Sciatic nerve (tissue), 2 donors: Measurements from ENCODE around the gene PKNOX2. TPM values are rescaled to one million over a fixed set of nuclear protein-coding genes. Genes with fewer than 3 reads are reported as not detected.
"Not testable (repeated sequence)": the region's sequence is repeated elsewhere in the genome, so short reads cannot be mapped to it uniquely, and the experiment has no call there.

Experiments
- ATAC-seq: fragments of 200-7000 bp; cut with Tn5 transposase; one replicate; pipeline ENCODE4 v1.9.1; 2020; ENCODE audit warnings: mild to moderate bottlenecking, moderate library complexity
- DNase-seq: peaks from one replicate; pipeline ENCODE4 v3.0.0-alpha.2; 2020; ENCODE audit warnings: low spot score
- intact Hi-C: fragments of 100-400 bp; cut with DNase I; formaldehyde crosslinking; loops from one replicate; pipeline ENCODE4 v1.14.2; 2022
- total RNA-seq: library from RNA; stranded (reverse); fragmentation: NEBNext Ultra II Directional; extraction: Animal tissue kit (Norgen Biotek cat#: 25700); gene quantifications from one replicate; pipeline ENCODE4 v1.2.1, GENCODE V29; 2021
- donor health status: DM: no; HTN: no; CAD: no.
- donor health status: DM: no; HTN: no; CAD: no.

Gene PKNOX2
- total RNA-seq, 1 donor from 2014 or later, result 17.3 TPM

DNA sequence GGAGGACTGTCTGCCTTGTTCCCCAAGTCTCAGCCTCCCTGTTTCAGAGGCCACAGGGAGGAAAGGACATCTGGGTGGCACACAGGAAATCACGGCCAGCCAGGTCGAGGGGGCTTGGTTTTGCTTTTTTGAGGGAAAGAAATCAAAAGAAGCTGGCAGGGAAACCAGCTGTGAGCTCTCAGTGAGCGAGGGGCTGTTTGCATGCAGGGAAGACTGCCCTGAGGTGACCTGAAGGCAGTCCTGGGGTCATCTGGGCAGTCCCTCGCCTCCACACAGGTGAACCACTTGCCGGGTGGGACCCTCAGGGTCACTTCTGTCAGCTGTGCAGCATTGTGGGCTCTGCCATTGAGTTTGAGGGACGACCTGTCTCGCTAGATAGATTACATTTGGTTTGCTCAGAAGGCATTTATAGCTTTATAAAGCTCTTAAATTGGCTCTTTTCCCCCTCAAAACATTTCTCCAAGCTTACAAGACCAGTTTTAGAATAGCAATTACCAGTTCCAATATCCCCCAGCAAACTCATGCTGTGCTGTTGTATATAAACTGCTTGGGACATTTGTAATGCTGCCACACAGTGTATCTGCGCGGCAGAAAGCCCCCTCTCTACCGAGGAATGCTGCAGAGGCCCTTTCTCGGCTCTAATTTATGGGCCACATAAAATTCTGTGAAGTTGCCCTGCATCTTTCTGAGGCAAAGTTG lies 28.3 kb downstream of the PKNOX2 start:
- DNase-seq (no peak), ATAC-seq (no peak)
- intact Hi-C loops, result no loop called here

DNA sequence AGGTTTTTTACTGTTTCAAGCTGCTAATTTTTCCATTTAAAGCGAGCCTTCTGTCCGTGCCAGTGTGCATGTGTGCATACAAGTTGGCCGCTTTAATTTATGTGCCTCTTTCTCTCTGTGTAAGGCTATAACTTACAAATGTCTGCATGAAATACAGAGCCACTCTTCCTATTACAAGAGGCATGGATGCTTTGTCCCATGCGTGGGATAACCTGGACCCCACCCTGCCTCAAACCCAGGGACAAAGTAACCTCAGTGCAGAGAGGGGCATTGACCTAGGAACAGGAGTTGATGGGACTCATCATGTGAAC lies 28.8 kb downstream of the PKNOX2 start:
- ATAC-seq (no peak), DNase-seq (no peak)
- intact Hi-C loops, result no loop called here

DNA sequence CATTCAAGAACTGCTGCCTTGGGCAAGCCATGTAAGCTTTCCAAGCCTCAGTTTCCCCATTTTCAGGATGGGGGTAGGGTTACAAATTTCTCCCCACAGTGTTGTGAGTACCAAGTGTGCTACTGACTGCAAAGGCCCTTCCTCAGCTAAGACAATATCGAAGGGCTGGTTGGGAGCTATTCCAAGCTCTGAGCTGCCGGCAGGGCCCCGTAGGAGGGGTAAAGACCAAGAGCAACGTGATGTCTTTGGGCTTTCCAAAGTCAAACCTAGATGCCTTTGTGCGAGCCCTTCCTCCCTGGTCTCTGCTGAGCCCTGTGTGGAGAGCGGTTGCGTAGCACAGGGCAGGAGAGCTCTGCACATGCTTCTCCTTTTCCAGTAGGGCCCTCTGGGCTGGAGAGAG lies 29.3 kb downstream of the PKNOX2 start:
- intact Hi-C loops, result no loop called here
- ATAC-seq (no peak), DNase-seq (no peak)

DNA sequence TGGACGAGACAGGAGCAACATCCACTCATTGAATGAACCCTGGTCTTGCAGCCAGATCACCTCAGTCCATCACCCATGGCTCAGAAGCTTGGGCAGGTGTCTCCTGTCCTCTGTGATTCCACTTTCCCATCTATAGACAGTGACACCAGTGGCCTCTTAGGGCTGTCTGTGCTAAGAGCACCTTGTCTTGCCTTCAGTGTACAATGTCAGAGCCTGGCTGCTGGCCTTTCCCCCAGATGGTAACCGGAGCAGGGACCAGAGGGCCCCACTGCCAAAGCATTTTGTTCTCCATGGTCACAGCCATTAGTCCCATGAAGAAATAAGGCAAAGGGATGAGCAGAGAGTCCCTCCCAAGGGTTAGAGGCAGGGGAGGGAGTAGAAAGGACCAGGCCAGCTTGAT lies 35.4 kb downstream of the PKNOX2 start:
- DNase-seq, result no peak
- ATAC-seq, result no peak
- intact Hi-C loops, result no loop called here

DNA sequence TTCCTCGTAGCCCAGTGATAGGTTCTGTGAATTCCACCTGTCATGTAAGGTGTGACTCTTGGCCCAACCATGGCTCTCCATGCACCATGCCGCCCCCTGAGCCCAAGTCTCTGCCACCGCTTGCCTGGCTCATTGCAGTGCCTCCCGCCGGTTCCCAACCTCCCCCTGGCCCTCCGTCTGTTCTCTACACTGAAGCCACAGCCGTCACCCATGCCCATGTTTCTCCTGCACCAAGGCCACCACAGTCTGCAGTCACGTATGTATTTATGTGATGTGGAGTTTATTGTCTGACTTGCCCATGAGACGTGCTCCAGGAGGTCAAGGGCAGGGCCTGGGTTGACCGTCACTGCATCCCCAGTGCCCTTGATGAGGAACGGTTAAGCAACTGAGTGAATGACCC lies 35.9 kb downstream of the PKNOX2 start:
- ATAC-seq (no peak), DNase-seq (no peak)

DNA sequence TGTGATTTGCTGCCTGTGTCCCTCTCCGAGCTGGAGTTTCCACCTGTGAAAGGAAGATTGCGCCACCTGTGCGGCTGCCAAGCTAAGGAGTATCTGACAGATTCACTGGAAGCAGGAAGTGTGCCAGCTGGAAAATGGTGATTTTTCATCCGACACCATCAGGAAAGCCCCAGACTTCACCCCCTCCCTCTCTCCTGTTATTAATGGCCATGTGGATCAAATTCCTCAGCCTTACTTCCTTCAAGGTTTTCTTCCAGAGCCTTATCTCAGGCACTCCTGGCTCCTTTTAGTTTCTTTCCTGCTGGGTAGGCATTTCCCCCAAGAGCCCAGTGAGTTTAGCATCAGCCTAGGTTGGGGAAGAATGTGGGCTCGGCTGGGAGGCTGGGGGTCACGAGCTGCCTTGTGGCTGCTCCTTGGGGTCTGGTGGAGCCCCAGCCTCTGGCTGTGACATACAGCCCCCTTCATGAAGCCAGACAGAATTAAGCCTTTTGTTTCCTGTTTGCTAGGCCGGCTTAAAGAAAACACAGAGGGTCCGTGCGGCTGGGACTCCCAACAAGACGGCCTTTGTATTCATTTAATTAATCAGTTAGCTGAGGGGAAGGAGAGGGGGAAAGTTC lies 37.1 kb downstream of the PKNOX2 start:
- ATAC-seq (peak; percentile 75), DNase-seq (no peak)
- intact Hi-C loops, result no loop called here

More for the DNA sequence above, 35.9 kb downstream of the PKNOX2 start:
- intact Hi-C loops, result no loop called here

DNA sequence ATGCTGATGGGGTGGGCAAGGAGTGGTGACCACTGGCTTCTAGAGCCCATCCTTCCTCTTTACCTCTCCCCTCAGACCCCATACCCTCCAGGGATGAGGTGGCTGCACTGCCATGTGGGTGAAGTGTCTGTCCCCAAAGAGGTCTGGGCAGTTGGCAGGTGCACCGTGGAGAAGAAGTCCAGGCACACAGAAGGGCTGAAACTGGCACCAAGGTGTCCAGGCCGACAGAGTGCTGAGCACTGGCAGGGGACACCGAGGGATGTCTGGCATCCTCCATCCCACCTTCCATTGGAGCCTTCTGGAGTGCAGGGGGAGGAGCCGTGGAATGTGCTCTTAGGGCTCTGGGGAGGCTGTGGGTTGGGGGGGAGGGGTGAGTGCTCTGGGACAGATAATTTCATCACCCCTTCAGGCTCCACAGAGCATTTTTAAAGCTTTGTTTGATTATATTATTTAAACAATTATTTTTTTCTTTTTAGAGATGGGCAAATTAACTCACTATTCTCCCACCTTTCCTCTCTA lies 37.9 kb downstream of the PKNOX2 start:
- peak; percentile 75 for ATAC-seq
- no peak for DNase-seq
- intact Hi-C loops, result no loop called here

DNA sequence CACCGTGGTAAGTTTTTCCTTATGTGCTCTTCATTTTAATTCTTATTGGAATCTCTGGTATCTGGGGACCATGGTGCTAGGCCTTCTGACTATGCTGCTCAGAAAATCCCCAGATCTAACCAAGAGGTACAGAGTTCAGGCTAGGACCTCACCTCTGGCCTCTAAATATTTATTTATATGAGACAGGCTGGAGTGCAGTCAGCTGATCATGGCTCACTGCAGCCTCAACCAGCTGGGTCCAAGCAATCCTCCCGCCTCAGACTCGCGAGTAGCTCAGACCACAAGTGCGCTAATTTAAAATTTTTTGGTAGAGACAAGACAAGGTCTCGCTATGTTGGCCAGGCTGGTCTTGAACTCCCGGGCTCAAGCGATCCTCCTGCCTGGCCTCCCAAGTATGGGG lies 38.4 kb downstream of the PKNOX2 start:
- ATAC-seq (no peak), DNase-seq (no peak)
- intact Hi-C loops, result no loop called here

DNA sequence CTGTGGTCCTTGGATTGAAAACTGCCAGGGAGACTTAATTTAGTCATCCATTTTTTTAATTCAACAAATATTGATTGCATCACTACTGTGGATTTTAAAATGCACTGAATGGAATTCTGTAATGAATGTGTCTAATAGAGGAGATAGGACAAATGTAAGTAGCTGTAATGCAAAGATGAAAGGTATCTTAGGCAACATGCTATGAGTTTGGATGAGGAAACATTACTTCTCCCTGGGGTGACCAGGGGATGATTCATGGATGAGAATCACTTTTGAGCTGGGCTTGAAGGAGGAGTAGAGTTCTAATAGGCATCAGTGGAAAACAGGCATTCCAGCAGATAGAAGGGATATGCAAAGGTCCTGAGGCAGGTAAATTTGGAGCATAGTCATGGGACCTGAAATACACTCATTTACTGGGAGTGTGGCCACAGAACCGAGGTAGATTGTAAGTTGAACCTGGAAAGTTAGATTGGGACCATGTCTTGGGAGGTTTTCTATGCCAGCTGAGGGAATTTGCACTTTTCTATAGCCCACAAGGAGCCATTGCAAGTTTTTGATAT lies 43.4 kb downstream of the PKNOX2 start:
- no peak for DNase-seq
- ATAC-seq, result no peak
- intact Hi-C loops, result no loop called here

DNA sequence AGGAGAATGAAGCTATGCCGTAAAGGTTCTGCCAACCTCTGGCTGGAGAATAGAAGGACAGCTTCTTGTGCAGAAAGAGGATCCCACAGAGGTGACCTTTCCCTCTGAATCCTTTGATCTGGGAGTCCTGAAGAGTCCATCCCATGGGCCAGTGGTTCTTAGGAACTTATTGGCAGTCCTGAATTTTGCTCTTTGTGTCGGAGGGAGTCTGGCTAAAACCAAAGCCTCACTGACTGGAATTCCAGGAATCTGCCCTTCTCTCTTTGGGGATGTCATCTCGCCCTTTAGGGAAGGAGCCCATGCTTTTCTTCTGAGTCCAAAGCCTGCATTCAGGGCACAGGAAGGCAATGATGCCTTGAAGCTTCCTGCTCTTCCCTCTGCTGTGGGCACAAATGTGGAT lies 45.5 kb downstream of the PKNOX2 start:
- intact Hi-C loops, result loop anchor here (5.0 kb wide), 1 partner anchor 197 kb away; no protein-coding TSS in a partner anchor
- DNase-seq (no peak), ATAC-seq (no peak)

DNA sequence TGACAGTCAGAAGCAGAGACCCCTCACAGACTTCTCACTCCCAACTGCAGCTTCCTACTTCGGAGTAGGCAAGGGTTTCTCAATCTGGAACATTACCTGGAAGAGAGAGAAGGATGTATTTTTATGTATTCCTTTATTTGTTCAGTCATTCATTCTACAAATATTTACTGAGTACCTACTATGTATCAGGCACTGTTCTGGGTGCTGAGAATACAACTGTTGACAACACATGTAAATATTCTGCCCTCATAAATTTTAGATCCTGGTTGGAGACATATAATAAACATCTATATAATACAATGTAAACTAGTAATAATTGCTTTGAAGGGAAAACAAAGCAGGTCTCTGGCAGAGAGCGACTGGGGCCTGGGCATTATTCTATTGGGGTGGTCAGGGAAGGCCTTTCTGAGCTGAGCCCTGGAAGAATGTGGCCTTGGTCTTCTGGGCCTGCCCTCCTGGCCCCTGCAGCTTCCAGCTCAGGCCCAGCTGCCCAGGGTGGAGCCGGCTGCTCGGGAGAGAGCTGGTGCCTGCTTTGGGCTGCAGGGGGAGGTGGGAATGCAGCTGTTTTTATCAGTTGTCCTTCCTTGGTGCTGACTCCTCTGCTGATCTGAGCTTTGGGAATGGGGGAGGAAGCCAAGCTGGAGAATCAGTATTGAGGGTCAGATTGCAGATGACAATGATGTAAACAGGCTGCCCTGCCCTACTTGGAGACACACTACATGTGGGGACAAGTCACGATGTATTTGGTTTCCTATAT lies 46.8 kb downstream of the PKNOX2 start:
- ATAC-seq (no peak), DNase-seq (no peak)
- intact Hi-C loops, result loop anchor here (5.0 kb wide), 1 partner anchor 196 kb away; no protein-coding TSS in a partner anchor

DNA sequence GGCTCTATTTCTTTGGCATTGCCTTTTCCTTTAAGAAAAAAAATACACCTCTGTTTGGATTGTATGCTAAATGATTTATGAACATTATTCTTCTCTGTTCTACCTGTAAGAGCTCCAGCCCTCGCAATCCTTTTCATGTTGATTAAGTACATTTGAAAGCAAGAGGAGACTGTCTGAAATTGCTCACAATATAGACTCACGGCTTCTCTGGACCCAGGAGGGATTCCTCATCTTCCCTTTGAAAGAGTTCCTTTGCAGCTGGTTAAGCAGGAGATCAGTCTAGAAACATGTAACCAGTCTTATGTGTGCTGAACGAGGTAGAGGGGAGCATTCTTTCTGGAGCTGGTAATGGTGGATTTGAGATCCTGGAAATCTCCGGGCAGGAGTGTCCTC lies 47.4 kb downstream of the PKNOX2 start:
- DNase-seq, result no peak
- ATAC-seq, result no peak
- intact Hi-C loops, result loop anchor here (5.0 kb wide), 1 partner anchor 195 kb away; no protein-coding TSS in a partner anchor

DNA sequence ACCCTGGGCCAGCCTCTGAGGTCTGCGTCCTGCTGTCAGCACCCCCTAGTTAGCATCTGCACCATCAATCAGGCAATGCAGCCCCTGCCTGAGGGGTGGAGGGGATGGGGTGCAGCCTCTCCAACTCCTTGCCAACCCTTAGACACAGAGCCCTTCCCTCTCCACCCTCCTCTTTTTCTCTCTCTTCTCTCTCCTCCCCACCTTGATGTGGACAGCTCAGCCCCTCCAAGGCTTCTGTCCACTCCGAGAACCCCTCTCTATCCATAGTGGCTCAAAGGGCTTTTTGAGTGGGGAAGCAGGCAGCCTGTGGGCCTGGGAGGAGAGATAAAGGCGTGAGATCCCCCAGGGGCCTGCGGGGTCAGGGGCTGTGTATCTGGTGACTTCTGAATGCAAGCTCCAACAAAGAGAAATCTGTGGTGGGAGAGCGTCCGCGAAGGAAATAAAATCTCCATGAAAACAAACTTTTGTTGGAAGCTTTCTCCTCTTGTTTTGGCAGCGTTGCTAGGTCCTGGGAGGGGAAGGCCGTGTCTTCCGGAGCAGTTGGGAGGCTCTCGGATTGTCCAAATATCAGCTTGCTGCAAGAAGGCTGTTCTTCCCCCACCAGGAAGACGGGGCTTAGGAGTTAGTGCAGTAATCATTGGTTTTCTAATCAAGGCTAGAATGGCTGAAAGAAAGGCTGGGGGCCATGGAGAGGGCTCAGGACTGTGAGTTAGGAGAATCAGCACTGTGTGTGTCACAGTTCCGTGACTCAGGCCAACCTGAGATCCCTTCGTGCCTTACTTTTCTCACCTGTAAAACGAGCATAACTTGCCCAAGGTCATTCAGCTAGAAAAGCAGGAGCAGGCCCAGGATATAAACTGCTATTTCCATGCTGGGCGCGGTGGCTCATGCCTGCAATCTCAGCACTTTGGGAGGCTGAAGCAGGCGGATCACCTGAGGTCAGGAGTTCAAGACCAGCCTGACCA lies 50.3 kb downstream of the PKNOX2 start:
- intact Hi-C loops, result loop anchor here (5.0 kb wide), 2 partner anchors 192 to 1637 kb away; no protein-coding TSS in a partner anchor
- DNase-seq (peak; percentile 76), ATAC-seq (peak; percentile 87)

DNA sequence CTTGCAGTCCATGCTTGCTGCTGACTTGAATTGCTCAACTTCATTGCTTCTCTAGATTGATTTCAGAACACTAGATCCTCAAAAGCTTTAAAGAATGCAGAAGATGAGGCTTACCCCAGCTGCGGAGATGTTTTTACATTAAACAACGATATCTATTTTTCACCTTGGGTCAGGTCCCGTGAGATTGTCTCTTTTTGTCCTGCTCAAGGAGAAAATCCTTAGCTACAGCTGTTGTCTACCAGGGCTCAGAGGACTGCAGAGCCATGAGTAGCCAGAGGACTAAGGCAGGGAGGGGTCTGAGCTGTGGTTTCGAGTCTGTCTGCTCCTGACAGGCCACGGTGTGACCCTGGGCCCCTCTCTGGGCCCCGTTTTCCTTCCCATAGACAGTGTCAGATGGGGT lies 51.4 kb downstream of the PKNOX2 start:
- ATAC-seq (peak; percentile 22), DNase-seq (no peak)
- intact Hi-C loops, result loop anchor here (5.0 kb wide), 1 partner anchor 1636 kb away; no protein-coding TSS in a partner anchor

DNA sequence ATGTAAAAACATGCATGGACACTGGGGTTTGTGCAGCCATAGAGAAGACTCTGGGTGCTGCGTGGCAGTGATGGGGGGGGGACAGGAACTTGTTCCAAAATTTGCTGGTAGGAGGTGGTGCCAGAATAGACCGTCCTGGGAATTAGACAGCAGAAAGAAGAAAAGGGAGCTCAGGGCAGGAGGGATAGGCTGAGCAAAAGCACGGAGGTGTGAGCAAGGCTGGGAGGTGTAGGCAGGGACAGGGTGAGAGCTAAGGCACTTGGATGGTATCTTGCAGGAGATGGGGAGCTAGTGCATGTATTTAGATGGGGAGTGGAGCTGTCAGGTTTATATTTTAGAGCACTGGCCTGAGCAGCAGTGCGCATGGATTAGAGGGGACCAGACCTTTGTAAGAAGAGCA lies 53.8 kb downstream of the PKNOX2 start:
- DNase-seq (no peak), ATAC-seq (no peak)
- intact Hi-C loops, result loop anchor here (5.0 kb wide), 1 partner anchor 1634 kb away; no protein-coding TSS in a partner anchor

DNA sequence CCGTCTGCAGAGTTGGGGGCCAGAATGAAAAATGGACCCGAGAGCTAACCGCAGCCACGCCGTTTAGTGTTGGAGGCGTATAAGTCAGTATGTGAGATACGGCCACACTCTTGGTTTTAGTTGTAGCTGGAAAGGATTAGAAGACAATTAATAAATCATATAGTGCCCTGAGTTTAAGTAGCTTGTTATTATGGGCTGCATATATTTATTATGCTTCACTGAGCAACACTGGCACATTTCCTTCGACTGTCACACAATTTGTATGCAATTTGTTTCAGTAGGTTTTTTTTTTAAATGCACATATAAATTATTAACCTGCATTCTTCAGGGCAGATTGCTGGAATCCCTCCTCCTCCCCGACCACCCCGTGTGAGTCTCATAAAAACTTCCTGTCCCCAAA lies 56.9 kb downstream of the PKNOX2 start:
- no peak for DNase-seq
- intact Hi-C loops, result no loop called here
- no peak for ATAC-seq

DNA sequence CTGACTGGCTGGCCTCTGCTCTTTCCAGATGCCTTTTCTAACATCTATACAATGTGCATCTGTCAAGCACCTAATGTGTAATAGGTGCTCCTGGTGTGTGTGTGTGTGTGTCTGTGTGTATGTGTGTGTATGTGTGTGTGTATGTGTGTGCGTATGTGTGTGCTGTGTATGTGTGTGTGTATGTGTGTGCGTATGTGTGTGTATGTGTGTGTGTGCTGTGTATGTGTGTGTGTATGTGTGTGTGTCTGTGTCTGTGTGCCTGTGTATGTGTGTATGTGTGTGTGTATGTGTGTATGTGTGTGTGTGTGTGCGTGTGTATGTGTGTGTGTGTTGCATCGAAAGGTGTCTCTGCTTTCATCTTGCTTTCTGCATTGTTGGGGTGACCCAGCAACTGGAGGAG lies 57.9 kb downstream of the PKNOX2 start:
- intact Hi-C loops, result no loop called here
- DNase-seq (no peak), ATAC-seq (no peak)

DNA sequence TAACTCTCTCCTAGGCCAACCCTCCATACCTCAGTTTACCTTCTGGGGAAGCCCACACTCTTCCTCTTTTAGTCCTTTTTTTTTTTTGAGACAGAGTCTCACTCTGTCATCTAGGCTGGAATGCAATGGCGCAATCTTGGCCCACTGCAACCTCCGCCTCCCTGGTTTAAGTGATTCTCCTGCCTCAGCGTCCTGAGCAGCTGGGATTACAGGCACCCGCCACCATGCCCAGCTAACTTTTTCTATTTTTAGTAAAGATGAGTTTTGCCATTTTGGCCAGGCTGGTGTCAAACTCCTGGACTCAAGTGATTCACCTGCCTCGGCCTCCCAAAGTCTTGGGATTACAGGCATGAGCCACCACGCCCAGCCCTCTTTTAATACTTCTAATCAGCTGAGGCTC lies 58.6 kb downstream of the PKNOX2 start:
- DNase-seq, ATAC-seq, intact Hi-C loops: not testable (repeated sequence)
